ENCODE results near the gene TMEM145.

DNA sequence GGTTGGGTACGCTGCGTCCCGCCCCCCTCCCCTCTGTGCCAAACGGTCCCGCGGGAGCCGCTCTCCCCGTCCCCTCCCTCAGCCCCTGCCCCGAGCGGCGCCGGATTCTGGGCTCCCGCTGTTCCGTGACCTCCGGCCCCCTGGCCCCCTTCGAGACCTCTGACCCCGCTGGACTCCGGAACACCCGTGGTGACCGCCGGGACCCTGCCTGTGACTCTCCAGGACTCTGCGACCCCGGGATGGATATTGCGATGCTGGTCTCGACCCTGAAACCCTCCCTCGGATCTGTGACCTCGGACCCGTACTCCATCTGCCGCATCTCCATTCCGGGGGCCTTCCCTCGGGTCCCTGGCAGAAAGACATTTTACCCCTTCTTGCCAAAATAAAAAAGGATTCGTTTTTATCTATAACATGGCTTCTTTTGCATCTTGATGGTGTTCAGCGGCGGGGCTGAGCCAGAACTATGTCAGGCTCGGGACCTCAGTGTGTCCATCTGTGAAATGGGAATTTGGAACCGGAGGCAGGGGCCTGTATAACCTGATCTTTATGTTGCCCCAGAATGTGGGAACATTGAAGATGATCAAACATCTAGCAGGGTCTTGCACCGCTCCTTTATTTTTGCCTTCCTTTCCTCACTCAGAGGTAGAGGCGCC lies 11.7 kb downstream of the TMEM145 start:
- TF ChIP-seq, protein P1, sequence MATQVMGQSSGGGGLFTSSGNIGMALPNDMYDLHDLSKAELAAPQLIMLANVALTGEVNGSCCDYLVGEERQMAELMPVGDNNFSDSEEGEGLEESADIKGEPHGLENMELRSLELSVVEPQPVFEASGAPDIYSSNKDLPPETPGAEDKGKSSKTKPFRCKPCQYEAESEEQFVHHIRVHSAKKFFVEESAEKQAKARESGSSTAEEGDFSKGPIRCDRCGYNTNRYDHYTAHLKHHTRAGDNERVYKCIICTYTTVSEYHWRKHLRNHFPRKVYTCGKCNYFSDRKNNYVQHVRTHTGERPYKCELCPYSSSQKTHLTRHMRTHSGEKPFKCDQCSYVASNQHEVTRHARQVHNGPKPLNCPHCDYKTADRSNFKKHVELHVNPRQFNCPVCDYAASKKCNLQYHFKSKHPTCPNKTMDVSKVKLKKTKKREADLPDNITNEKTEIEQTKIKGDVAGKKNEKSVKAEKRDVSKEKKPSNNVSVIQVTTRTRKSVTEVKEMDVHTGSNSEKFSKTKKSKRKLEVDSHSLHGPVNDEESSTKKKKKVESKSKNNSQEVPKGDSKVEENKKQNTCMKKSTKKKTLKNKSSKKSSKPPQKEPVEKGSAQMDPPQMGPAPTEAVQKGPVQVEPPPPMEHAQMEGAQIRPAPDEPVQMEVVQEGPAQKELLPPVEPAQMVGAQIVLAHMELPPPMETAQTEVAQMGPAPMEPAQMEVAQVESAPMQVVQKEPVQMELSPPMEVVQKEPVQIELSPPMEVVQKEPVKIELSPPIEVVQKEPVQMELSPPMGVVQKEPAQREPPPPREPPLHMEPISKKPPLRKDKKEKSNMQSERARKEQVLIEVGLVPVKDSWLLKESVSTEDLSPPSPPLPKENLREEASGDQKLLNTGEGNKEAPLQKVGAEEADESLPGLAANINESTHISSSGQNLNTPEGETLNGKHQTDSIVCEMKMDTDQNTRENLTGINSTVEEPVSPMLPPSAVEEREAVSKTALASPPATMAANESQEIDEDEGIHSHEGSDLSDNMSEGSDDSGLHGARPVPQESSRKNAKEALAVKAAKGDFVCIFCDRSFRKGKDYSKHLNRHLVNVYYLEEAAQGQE (IDR thresholded peaks at IDR 0.05; ENCODE audit: borderline replicate concordance), result no peak
- TF ChIP-seq, protein P2, sequence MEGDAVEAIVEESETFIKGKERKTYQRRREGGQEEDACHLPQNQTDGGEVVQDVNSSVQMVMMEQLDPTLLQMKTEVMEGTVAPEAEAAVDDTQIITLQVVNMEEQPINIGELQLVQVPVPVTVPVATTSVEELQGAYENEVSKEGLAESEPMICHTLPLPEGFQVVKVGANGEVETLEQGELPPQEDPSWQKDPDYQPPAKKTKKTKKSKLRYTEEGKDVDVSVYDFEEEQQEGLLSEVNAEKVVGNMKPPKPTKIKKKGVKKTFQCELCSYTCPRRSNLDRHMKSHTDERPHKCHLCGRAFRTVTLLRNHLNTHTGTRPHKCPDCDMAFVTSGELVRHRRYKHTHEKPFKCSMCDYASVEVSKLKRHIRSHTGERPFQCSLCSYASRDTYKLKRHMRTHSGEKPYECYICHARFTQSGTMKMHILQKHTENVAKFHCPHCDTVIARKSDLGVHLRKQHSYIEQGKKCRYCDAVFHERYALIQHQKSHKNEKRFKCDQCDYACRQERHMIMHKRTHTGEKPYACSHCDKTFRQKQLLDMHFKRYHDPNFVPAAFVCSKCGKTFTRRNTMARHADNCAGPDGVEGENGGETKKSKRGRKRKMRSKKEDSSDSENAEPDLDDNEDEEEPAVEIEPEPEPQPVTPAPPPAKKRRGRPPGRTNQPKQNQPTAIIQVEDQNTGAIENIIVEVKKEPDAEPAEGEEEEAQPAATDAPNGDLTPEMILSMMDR (IDR thresholded peaks at IDR 0.05; ENCODE audit: poor library complexity, severe bottlenecking), result peak; percentile 98
- TF ChIP-seq EP300 (conservative IDR thresholded peaks at IDR 0.05; ENCODE audit: poor library complexity, severe bottlenecking), result no peak
- TF ChIP-seq TAF1 (IDR thresholded peaks at IDR 0.05; ENCODE audit: low read depth), result no peak
- no peak for TF ChIP-seq POLR2AphosphoS5 (IDR thresholded peaks at IDR 0.05)
- no peak for TF ChIP-seq RAD21 (conservative IDR thresholded peaks at IDR 0.05)
- TF ChIP-seq MXI1 (conservative IDR thresholded peaks at IDR 0.05; ENCODE audit: poor library complexity, severe bottlenecking), result no peak
